ENCODE measurements around the gene AFM.

DNA sequence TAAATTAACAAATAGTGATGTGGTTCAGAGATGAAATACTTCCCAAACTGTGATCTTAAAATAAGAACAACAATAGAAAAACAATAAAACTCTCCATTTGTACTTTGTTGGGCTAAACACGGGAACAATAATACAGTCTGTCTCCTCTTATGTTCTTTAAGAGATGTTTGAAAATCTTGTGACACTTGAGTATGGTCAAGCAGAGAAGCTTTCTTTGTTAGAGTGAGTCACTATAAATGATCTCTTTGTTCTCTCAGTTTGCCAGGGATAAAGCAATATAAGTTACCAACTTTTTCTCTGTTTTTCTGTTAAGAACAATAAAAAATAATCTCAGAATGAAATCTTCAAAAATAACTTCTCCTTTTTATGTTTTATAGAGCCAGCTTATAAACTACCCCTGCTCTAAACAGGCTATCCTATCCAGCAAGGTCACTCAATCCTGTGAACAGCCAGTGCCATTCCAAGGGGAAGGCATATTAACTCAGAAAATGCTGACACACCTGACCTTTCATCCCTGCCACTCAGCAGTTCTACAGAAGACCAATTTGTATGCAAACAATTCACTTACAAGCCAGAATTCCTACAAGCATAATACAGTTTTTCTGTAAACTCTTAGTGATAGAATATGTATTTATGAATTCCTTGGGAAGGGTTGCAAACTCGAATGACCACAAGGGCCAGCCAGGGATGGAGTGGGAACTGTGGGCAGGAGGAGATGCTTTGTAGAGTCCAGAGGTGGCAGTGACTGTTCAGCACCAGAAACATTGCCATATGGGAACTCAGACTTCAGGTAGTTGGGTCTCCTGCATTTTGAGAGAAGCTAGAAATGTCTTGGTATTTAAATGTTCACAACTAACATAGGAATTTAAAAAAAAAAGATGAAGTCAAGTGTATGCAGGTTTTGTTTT lies 52.2 kb downstream of the AFM start:
- TF ChIP-seq, protein P1, sequence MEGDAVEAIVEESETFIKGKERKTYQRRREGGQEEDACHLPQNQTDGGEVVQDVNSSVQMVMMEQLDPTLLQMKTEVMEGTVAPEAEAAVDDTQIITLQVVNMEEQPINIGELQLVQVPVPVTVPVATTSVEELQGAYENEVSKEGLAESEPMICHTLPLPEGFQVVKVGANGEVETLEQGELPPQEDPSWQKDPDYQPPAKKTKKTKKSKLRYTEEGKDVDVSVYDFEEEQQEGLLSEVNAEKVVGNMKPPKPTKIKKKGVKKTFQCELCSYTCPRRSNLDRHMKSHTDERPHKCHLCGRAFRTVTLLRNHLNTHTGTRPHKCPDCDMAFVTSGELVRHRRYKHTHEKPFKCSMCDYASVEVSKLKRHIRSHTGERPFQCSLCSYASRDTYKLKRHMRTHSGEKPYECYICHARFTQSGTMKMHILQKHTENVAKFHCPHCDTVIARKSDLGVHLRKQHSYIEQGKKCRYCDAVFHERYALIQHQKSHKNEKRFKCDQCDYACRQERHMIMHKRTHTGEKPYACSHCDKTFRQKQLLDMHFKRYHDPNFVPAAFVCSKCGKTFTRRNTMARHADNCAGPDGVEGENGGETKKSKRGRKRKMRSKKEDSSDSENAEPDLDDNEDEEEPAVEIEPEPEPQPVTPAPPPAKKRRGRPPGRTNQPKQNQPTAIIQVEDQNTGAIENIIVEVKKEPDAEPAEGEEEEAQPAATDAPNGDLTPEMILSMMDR (IDR thresholded peaks at IDR 0.05), result no peak
- TF ChIP-seq POLR2A (IDR thresholded peaks at IDR 0.05), result no peak

All from sigmoid colon (tissue), 3 donors.